B cell (primary cell): ENCODE results near the gene EGFLAM. TPM values are rescaled to one million over a fixed set of nuclear protein-coding genes. Genes with fewer than 3 reads are reported as not detected.

Source experiments
- ATAC-seq: fragments of 200-7000 bp; cut with Tn5 transposase; one replicate; pipeline ENCODE4 v1.10.0; 2021; ENCODE audit warnings: low read depth, mild to moderate bottlenecking, moderate number of reproducible peaks, moderate library complexity
- CTCF ChIA-PET: fragments of 350-600 bp; sonication (Branson Sonifier 250); formaldehyde crosslinking; loops from one replicate; lab custom pipeline; 2021; ENCODE audit warnings: antibody characterized with exemption, inconsistent platforms; lab: Charles Lee
- POLR2A ChIA-PET: fragments of 350-600 bp; sonication (Branson Sonifier 250); formaldehyde crosslinking; loops from one replicate; lab custom pipeline; 2021; ENCODE audit warnings: antibody characterized with exemption; lab: Charles Lee
- DNase-seq: peaks from one replicate; pipeline ENCODE4 v3.0.0; 2013
- H2AFZ ChIP-seq: 2 replicates; pipeline ENCODE4 v1.6.1; 2012; ENCODE audit warnings: mild to moderate bottlenecking, low read depth, low read length; ENCODE audit not compliant: insufficient read depth, poor library complexity, severe bottlenecking
- H3K27ac ChIP-seq, 2 donors: 1 replicate in 1 of 2; 2 replicates in 1 of 2; pipeline ENCODE4 v1.5.1; 2012 to 2013; ENCODE audit warnings: low read length in 2 of 2, mild to moderate bottlenecking in 2 of 2, moderate library complexity in 1 of 2
- H3K27me3 ChIP-seq, 4 experiments: fragments of 200-600 bp in 1 of 4; sonication (generic) in 1 of 4; replicated peaks in 1 of 4; 1 replicate in 2 of 4; 2 replicates in 2 of 4; pipeline versions ENCODE4 v1.6.1 to v1.7.0; 2013 to 2016; ENCODE audit warnings: low read length in 3 of 4, mild to moderate bottlenecking in 2 of 4, mixed read lengths in 1 of 4, moderate library complexity in 1 of 4; ENCODE audit not compliant: insufficient read depth in 4 of 4, control insufficient read depth in 3 of 4; ENCODE audit errors: control extremely low read depth in 1 of 4
- H3K36me3 ChIP-seq, 2 experiments: replicated peaks in 1 of 2; 1 replicate in 1 of 2; 2 replicates in 1 of 2; pipeline versions ENCODE4 v1.6.1 to v1.7.1; 2013; ENCODE audit warnings: low read length in 1 of 2; ENCODE audit not compliant: insufficient read depth in 2 of 2, control insufficient read depth in 1 of 2; ENCODE audit errors: control extremely low read depth in 1 of 2, extremely low read depth in 1 of 2
- H3K4me1 ChIP-seq, 2 donors: fragments of 200-600 bp in 1 of 2; sonication (generic) in 1 of 2; 1 replicate in 1 of 2; 2 replicates in 1 of 2; pipeline versions ENCODE4 v1.5.1 to v1.6.1; 2013 to 2017; ENCODE audit warnings: low read length in 2 of 2; ENCODE audit not compliant: control insufficient read depth in 2 of 2, insufficient read depth in 2 of 2
- H3K4me2 ChIP-seq: replicated peaks from 2 replicates; pipeline ENCODE3; 2012; ENCODE audit warnings: mild to moderate bottlenecking, low read depth, low read length; ENCODE audit not compliant: poor library complexity, severe bottlenecking
- H3K4me3 ChIP-seq, 5 experiments: fragments of 200-600 bp in 1 of 5; sonication (generic) in 1 of 5; 1 replicate in 3 of 5; 2 replicates in 2 of 5; pipeline versions ENCODE4 v1.5.1 to v1.7.0; 2011 to 2016; ENCODE audit warnings: low read length in 4 of 5, mild to moderate bottlenecking in 4 of 5, low read depth in 2 of 5, control low read depth in 1 of 5, moderate library complexity in 1 of 5; ENCODE audit not compliant: insufficient read depth in 1 of 5; ENCODE audit errors: control extremely low read depth in 1 of 5, extremely low read depth in 1 of 5
- H3K79me2 ChIP-seq: fragments of 200-600 bp; sonication (generic); one replicate; pipeline ENCODE4 v1.6.0; 2016; ENCODE audit warnings: low read length; ENCODE audit not compliant: control insufficient read depth, insufficient read depth
- H3K9ac ChIP-seq: fragments of 200-600 bp; sonication (generic); 2 replicates; pipeline ENCODE4 v1.6.1; 2017; ENCODE audit warnings: mild to moderate bottlenecking, low read length, moderate library complexity
- H3K9me3 ChIP-seq, 3 donors: one replicate each; pipeline versions ENCODE4 v1.6.1 to v1.7.1; 2013; ENCODE audit warnings: low read length in 2 of 3; ENCODE audit not compliant: control insufficient read depth in 2 of 3, insufficient read depth in 1 of 3; ENCODE audit errors: control extremely low read depth in 1 of 3
- H4K20me1 ChIP-seq: 2 replicates; pipeline ENCODE4 v1.6.0; 2012; ENCODE audit warnings: mild to moderate bottlenecking, low read length; ENCODE audit not compliant: insufficient read depth, control insufficient read depth, poor library complexity, severe bottlenecking
- H3K27ac Mint-ChIP-seq: one replicate; pipeline ENCODE4 v1.8.0; 2021; ENCODE audit warnings: mixed read lengths
- H3K27me3 Mint-ChIP-seq: one replicate; pipeline ENCODE4 v1.8.0; 2021; ENCODE audit warnings: mixed read lengths
- H3K4me1 Mint-ChIP-seq: one replicate; pipeline ENCODE4 v1.8.0; 2021; ENCODE audit warnings: mixed read lengths
- H3K4me3 Mint-ChIP-seq: one replicate; pipeline ENCODE4 v1.8.0; 2021; ENCODE audit warnings: mixed read lengths
- H3K9me3 Mint-ChIP-seq: one replicate; pipeline ENCODE4 v1.8.0; 2022; ENCODE audit warnings: mixed read lengths; ENCODE audit not compliant: insufficient read depth
- CTCF ChIP-seq: fragments of 200-600 bp; IDR thresholded peaks from one replicate; pipeline ENCODE4 v1.8.0; 2022; ENCODE audit warnings: antibody characterized with exemption, mild to moderate bottlenecking
- EZH2 ChIP-seq: IDR thresholded peaks from 2 replicates; pipeline ENCODE4 v1.6.1; 2012; ENCODE audit warnings: borderline replicate concordance, low read depth, mild to moderate bottlenecking, moderate library complexity, low read length; ENCODE audit not compliant: insufficient read depth, poor library complexity, severe bottlenecking
- WGBS: methylation state at CpG from one replicate; pipeline ENCODE4 v1.1.5; 2013; ENCODE audit warnings: missing lambda C conversion rate; ENCODE audit not compliant: insufficient coverage; 5-methylcytosine and 5-hydroxymethylcytosine counted together
- intact Hi-C: fragments of 100-400 bp; cut with micrococcal nuclease; formaldehyde crosslinking; loops from one replicate; pipeline ENCODE4 v1.10.0; 2022
- polyA plus RNA-seq: library from polyadenylated mRNA; depleted of rRNA; stranded (reverse); fragments of >200 nt; gene quantifications from 2 replicates; pipeline ENCODE4 v1.2.3, GENCODE V29; 2012
- total RNA-seq, 2 donors: library from RNA; stranded (reverse); fragments of 120-200 nt in 1 of 2; gene quantifications; 1 replicate in 1 of 2; 2 replicates in 1 of 2; pipeline versions ENCODE4 v1.2.3 to v1.2.4, GENCODE V29; 2013 to 2022

EGFLAM gene
- total and polyA plus RNA-seq, 2 donors (not counting 1 experiment from before 2014, with no cell fraction given), result not detected

GRCh38 chr5:38285226-38285625, 26.9 kb downstream of the EGFLAM start:
- POLR2A ChIA-PET, result no interaction called here
- H3K9me3 Mint-ChIP-seq, result no peaks in the 10 kb centered on the region
- CTCF ChIA-PET, result no interaction called here

GRCh38 chr5:38286002-38286401, 27.6 kb downstream of the EGFLAM start:
- Histone ChIP-seq H3K9me3 (peaks cover 0 to 5% (median 0%) of the 10 kb centered on the region in 3 donors), H3K4me2 (no peak overlapping the region), H3K27ac (no peak overlapping the region), H3K27me3 (no peaks in the 10 kb centered on the region), H3K4me1 (no peaks in the 10 kb centered on the region), H3K4me3 (no peak overlapping the region), H2AFZ (no peak overlapping the region), H4K20me1 (no peaks in the 10 kb centered on the region), H3K79me2 (no peaks in the 10 kb centered on the region), H3K9ac (no peak overlapping the region), H3K36me3 (no peaks in the 10 kb centered on the region)
- DNase-seq, result no peak
- H3K4me3 Mint-ChIP-seq, result no peak overlapping the region
- H3K9me3 Mint-ChIP-seq, result no peaks in the 10 kb centered on the region
- no CpG with 5 or more reads among the region's 4 CpGs for WGBS
- H3K27me3 Mint-ChIP-seq, result no peaks in the 10 kb centered on the region
- H3K4me1 Mint-ChIP-seq, result no peaks in the 10 kb centered on the region
- no peak overlapping the region for H3K27ac Mint-ChIP-seq
- intact Hi-C loops, result no loop called here
- ChIA-PET POLR2A (no interaction called here), CTCF (no interaction called here)
- TF ChIP-seq CTCF (no peak), EZH2 (no peak)
- ATAC-seq, result no peak

More at GRCh38 chr5:38285226-38285625, 26.9 kb downstream of the EGFLAM start:
- H3K9ac ChIP-seq, result no peak overlapping the region
- H3K27me3 ChIP-seq, result no peaks in the 10 kb centered on the region
- DNase-seq (no peak), ATAC-seq (no peak)
- no peaks in the 10 kb centered on the region for H3K79me2 ChIP-seq
- Mint-ChIP-seq H3K4me1 (no peaks in the 10 kb centered on the region), H3K27ac (no peak overlapping the region), H3K27me3 (no peaks in the 10 kb centered on the region), H3K4me3 (no peak overlapping the region)
- intact Hi-C loops, result no loop called here
- H3K36me3 ChIP-seq, result no peaks in the 10 kb centered on the region
- H3K4me2 ChIP-seq, result no peak overlapping the region
- no peak overlapping the region for H3K27ac ChIP-seq
- H3K4me1 ChIP-seq, result no peaks in the 10 kb centered on the region
- WGBS, result no CpG with 5 or more reads among the region's 2 CpGs
- H4K20me1 ChIP-seq, result no peaks in the 10 kb centered on the region
- TF ChIP-seq EZH2, result no peak
- TF ChIP-seq CTCF, result no peak
- no peak overlapping the region for H3K4me3 ChIP-seq
- H2AFZ ChIP-seq, result no peak overlapping the region
- no peaks in the 10 kb centered on the region for H3K9me3 ChIP-seq
